ENCODE measurements around the gene ADSS2.

DNA sequence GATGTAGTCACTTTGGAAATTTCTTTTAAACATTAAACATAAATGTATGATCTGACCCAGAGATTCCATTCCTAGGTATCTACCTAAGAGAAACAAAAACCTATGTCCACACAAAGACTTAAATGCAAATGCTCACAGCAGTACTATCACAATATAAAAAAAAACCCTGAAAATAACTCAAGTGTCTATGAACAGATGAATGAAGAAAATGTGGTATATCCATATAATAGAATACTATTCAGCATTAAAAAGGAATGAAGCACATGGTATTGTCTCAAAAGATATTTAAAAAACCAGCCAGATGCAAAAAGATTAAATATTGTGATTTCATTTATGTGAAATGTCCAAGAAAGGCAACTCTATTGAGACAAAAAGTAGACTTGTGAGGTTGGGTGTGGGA is 48.3 kb downstream of the ADSS2 start:
- no peak for TF ChIP-seq CTCF (IDR thresholded peaks at IDR 0.05)
- TF ChIP-seq RELA (CRISPR knock-in tag; IDR thresholded peaks at IDR 0.05; ENCODE audit: borderline replicate concordance): no peak
- no peak for TF ChIP-seq ZNF263 (CRISPR knock-in tag; IDR thresholded peaks at IDR 0.05; ENCODE audit: low read depth)
- TF ChIP-seq NR1H2 (CRISPR knock-in tag; IDR thresholded peaks at IDR 0.05): no peak
- no peak for TF ChIP-seq ZBTB21 (CRISPR knock-in tag; IDR thresholded peaks at IDR 0.05; ENCODE audit: borderline replicate concordance)
- no peak for TF ChIP-seq IRF2 (CRISPR knock-in tag; IDR thresholded peaks at IDR 0.05; ENCODE audit: borderline replicate concordance, low read depth)
- no peak for TF ChIP-seq OVOL2 (CRISPR knock-in tag; IDR thresholded peaks at IDR 0.05; ENCODE audit: borderline replicate concordance)
- no peak for TF ChIP-seq MXD4 (CRISPR knock-in tag; IDR thresholded peaks at IDR 0.05; ENCODE audit: borderline replicate concordance)
- no peak for TF ChIP-seq TCF7 (CRISPR knock-in tag; IDR thresholded peaks at IDR 0.05; ENCODE audit: low read depth)
